HG02870 (cell line): Measurements from ENCODE around the gene CEACAM16.

Experiments used
- ATAC-seq: cut with Tn5 transposase; IDR thresholded peaks from one replicate; pipeline ENCODE4 v1.9.1; 2021; ENCODE audit warnings: mild to moderate bottlenecking, moderate library complexity; ENCODE audit not compliant: unreplicated experiment

The CEACAM16 gene

DNA sequence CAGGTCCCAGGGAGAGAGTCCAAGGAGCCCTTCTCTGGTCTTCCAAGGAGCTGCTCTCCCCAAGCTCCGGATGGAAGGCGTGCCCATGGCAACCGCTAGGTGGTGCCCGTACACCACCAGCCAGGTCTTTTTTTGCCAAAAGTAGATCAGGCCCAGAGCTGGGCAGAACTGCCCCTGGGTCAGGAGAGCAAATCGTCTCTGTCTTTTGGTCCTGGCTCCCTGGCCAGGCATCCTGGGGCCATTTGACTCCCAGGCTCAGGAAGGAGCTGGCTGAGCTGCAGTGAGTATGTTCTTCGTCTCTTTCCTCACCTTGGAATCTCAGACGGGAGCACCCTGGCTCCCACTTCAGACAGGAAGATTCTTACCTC lies 25.0 kb downstream of the CEACAM16 start:
- ATAC-seq, result no peak

DNA sequence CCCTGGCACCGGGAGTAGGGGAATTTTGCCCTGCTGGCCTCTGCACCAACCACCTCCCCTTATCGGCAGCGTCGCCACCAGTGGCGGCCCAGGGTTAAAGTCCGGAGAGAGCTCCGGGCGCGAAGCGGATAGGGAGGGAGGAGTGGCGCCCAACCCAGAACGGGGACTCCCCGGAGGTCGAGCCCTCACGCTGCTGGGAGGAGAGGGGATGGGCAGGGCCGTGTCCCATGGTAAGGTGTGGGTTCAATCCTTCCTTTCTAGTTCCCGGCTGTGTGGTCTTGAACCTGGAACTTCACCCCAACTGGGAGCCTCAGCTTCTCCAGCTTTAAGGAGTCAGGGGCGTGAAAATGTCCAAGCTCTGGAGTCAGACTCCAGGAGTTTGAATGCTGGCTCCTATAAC lies 26.3 kb downstream of the CEACAM16 start:
- no peak for ATAC-seq

DNA sequence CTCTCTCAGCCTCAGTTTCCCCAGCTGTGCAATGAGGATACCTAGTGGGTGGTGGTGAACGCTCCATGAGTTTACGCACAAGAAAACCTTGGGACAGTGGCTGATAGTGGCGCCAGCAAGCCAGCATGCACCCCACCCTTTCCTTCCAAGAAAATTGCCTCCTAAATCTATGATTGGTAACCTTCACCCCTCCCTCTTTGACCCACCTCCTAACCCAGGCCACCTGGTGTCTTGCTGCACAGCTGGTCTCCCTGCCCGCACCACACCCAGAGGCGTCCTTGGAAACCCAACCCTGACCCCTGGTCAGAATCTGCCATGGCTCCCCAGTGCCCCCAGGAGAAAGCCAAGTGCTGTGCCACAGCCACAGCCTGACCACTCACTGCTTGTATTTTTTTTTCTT lies 26.7 kb downstream of the CEACAM16 start:
- no peak for ATAC-seq

DNA sequence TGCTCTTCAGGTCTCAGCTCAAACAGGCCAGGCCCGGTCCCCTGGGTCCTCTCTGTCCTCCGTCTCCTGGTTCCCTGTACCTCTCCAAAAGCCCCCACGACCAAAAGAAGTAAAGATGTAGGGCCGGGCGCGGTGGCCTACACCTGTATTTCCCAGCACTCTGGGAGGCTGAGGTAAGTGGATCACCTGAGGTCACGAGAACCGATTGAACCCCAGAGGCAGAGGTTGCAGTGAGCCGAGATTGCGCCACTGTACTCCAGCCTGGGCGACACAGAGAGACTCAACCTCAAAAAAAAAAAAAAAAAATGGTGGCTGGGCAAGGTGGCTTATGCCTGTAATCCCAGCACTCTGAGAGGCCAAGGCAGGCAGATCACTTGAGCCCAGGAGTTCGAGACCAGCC lies 27.5 kb downstream of the CEACAM16 start:
- ATAC-seq, result no peak

DNA sequence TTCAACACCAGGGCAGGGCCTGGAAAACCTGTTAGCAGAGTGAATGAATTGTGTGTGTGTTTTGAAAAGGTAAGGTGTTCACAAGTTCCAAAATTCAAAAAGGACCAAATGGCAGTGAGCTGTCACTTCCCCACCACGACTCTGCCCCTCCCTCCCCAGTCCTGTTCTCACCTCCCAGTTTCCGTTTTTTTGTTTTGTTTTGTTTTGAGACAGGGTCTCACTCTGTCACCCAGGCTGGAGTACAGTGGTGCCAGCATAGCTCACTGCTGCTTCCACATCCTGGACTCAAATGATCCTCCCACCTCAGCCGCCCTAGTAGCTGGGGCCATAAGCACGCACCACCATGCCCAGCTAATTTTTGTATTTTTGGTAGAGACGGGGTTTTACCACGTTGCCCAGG lies 29.2 kb downstream of the CEACAM16 start:
- ATAC-seq, result no peak

DNA sequence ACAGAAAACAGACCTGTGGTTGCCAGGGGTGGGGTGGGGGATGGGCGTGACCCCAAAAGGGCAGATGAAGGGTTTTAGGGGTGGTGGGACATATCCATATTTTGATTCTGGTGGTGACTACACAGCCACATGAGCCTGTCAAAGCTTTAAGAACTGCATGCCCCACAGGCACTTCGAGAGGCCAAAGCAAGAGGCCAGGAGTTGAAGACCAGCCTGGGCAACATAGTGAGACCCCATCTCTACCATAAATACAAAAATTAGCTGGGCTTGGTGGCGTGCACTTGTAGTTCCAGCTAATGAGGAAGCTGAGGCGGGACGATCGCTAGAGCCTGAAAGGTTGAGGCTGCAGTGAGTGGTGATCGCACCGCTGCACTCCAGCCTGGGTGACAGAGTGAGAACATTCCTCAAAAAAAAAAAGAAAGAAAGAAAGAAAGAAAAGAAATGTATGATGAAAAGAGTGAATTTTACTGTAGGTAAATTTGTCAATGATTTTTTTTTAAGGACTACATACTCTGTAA lies 30.6 kb downstream of the CEACAM16 start:
- no peak for ATAC-seq

DNA sequence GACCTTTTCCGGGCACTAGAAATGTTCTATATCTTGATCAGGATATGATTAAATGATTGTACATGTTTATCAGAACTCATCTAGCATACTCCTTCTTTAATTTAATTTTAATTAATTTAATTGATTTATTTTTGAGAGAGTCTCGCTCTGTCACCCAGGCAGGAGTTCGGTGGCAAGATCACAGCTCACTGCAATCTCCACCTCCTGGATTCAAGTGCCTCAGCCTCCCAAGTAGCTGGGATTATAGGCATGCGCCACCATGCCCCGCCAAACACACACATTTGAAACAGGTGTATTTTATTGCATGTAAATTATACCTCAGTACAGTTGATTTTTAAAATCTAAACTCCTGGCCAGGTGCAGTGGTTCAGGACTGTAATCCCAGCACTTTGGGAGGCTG lies 32.1 kb downstream of the CEACAM16 start:
- ATAC-seq, result no peak

DNA sequence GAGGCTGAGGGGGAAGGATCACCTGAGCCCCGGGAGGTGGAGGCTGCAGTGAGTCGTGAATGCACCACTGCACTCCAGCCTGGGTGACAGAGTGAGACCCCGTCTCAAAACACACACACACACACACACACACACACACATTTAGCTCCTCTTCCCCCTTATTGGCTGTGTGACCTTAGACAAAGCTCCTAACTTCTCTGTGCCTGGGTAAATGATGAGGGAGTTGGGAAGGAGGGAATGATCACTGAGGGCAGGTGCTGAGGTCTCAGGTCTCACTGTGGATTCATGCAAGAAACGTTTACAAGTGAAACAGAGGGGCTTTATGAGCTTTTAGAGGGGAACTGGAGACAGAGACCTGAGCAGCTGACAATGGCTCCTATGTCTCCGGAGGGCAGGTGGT lies 32.7 kb downstream of the CEACAM16 start:
- no peak for ATAC-seq

DNA sequence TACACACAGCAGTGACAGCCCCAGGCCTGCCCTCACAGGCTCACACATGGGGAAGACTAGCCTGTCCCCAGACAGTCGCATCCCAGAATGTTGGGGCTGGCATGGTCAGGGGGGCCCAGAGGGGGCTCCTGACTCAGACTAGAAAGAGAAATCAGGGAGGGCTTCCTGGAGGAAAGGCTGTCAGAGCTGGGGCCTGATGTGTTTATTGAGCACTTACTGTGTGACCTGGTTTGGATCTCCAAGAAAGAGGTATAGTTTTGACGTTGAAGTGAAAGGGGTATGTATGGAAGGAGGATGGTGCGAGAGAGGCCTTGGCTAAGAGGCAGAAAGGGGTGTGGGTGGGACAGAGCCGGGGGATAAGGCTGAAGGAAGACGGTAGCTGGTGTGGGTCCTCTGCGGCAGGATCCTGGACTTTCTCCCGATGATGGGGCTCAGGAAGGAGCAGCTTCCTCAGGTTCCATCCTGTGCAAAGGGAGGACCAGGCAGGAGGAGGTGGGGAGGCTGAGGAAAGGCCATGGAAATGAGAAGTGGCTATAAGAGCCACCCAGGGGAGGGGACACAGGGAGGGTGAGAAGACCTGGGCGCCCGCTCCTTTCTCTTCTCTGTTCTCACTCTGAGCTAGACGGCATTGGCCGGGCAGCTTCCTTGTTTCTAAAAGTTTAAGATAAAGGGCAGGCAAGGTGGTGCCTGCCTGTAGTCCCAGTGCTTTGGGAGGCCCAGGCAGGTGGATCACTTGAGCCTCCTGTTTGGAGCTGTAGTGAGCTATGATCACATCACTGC lies 33.5 kb downstream of the CEACAM16 start:
- no peak for ATAC-seq

DNA sequence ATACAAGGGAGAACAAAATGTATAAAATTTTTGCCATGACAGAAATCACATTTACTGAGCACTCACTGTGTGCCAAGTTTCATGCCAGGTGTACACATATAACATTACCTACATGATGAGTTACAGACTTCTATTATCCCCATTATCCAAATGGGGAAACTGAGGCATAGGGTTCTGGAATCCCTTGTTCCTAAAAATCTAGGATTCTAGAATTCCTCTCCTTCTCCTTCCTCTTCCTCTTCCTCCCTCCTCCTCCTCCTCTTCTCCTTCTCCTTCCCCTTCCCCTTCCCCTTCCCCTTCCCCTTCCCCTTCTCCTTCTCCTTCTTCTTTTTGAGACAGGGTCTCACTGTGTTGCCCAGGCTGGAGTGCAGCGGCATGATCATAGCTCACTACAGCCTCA lies 35.4 kb downstream of the CEACAM16 start:
- ATAC-seq, result no peak

DNA sequence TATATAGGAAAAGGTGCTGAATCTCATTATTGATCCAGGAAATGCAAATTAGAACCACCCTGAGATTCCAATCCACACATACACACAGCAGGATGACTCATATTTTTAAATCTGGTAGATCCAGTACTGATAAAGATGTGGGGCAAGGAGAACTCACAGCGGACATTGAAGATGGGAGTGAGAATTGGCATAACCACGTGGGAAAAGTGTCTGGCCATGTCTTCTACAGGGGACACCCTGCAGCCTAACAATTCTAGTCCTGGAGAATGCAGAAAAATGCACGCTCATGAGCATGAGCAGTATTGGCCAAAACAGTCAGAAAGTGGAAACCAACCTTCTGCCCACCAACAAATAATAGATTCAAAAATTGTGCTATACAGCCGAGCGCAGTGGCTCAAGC lies 36.1 kb downstream of the CEACAM16 start:
- no peak for ATAC-seq

DNA sequence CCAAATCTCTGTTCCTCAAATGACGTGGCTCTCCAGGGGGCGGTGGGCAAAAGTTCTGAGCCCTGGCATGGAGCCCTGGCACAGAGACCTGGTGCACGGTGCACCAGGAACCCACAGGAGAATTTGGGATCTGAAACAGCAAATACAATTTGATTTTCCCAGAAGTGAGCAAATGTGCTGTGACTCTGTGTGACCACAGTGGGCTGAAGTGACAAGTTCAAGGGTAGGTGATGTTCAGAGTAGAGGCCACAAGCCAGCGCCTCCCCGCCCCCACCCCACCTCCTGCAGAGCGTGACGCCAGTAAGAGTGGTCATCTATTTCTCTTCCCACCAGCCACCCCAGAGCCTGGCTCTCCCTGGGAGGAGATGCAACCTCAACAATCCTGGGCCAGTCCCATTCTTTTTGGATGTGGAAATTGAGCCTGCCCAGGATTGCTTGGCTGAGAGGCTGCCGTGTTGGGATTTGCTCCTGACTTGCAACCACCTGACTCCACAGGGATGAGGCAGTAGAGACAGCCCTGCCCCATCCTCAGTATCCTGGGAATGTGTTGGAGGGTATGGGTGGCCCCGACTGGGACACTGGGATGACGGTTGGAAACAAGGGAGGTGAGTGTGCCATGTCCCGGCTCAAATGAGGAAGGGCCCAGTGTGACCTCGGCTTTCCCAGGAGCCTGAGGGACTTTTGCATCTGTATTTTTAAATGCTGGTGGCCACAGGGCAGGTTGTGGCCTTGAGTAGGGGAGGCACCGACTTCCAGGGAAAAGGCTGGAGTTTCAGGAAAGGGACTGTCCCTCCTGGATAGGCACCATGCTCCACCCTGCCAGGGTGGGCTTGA lies 38.5 kb downstream of the CEACAM16 start:
- ATAC-seq, result no peak

DNA sequence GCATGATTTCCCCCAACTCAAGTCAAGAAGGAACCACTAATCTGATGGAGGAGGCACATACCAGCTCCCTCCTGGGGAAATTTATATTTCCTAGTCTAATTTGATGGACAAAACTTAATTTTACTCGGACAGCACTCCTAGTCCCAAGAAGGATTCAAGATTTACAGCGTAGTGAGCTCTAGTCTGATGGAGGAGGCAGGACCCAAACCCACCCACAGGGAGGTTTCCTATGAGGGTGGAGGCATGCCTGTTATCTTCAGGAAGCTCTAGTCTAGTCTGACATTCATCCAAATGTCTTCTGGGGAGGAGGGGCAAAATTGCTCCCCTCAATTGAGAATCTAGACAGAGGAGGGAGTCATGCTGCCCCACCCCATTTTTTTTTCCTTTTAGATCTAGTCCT lies 39.2 kb downstream of the CEACAM16 start:
- ATAC-seq, result no peak

DNA sequence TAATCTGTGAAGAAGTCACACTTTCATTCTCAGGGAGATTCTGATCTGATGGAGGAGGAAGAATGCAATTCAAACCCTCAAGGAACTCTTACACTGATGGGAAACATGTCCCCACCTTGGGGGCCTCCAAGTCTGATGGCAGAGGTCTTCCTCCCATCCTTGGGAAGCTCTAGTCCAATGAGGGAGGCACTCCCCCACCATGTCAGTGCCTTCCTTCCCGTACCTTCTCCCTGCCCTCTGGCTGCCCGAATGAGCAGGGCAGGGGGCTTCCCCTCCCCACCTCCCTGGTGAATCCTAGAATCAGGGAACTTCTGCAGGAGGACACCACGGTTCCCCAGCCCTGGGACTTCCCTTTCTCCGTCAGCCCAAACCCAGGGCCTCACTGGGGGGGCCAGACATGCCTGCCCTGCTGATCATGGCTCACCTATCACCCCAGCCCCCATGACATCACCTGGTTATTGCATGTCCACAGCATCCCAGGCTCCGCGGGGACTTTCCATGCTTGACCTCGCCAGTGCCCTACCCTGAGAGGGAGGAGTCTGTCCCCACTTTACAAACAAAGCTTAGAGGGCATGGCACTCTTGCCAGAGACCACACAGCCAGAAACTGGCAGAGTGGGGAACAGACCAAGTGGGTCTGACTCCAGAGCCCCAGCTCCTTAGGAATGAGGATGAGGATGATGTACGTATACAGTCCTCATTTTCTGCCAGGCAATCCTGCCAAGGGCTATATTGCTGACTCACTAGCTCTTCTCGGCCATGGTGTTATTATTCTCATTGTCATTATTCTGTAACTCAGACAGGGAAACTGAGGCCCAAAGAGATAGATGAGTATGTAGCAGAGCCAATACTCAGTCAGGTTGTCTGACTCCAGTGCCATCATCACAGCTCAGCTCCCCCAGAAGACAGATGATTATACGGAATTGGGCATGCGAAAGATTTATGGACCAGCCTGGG lies 39.9 kb downstream of the CEACAM16 start:
- ATAC-seq, result no peak

DNA sequence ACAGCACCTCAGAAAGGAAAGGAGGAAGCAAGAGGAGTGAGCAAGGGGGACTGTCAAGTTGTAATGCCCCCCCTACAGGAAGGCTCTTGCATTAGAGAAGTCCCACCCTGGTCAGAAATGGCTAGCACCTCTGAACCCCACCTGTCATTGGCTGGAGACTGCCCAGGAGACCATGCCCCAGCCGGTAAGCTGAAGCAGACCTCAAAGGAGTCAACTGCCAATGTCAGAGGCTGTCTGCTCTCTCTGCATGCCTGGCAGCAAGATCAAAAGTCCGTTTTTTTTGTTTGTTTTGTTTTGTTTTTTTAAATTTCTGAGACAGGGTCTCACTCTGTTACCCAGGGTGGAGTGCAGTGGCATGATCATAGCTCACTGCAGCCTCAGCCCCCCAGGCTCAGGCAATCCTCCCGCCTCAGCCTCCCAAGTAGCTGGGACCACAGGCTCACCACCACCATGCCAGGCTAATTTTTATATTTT lies 41.4 kb downstream of the CEACAM16 start:
- ATAC-seq, result no peak

DNA sequence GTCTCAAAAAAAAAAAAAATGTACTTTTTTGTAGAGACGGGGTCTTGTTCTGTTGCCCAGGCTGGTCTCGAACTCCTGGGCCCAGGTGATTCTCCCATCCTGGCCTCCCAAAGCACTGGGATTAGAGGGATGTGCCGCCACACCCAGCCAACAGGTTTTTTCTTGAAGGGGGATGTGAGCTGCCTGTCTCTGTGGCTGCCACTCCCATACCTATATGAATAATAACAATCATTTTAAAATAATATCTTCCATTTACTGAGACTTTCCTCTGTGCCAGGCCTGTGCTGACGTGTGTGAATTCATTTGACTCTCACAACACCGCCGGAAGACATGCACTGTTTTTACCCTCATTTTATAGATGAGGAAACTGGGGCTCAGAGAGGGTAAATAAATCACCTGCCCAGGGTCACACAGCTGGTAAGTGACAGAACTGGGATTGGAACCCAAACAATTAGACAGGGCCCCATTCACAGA lies 42.3 kb downstream of the CEACAM16 start:
- no peak for ATAC-seq

DNA sequence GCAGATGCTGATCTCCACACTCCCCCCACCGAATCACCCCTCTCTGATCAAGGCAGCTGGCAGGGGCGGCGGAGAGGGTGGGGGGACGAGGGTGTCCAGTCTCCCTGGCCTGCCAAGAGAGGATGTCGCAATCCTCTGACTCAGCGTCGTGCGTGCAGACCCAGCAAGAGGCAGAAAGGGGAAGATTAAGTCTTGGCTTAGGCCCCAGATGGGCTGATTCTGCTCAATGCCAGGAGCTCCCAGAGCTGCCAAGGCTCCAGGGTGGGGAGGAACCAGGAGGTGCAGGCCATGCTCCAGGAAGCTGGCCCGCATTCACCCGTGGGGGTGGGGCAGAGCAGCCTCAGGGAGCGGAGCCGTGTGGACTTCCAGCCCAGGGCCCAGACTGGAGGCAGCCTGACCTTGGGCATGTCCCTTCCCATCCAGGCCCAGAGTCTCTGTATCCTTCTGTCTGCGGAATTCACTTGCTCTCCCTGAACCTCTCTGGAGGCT lies 42.9 kb downstream of the CEACAM16 start:
- no peak for ATAC-seq

DNA sequence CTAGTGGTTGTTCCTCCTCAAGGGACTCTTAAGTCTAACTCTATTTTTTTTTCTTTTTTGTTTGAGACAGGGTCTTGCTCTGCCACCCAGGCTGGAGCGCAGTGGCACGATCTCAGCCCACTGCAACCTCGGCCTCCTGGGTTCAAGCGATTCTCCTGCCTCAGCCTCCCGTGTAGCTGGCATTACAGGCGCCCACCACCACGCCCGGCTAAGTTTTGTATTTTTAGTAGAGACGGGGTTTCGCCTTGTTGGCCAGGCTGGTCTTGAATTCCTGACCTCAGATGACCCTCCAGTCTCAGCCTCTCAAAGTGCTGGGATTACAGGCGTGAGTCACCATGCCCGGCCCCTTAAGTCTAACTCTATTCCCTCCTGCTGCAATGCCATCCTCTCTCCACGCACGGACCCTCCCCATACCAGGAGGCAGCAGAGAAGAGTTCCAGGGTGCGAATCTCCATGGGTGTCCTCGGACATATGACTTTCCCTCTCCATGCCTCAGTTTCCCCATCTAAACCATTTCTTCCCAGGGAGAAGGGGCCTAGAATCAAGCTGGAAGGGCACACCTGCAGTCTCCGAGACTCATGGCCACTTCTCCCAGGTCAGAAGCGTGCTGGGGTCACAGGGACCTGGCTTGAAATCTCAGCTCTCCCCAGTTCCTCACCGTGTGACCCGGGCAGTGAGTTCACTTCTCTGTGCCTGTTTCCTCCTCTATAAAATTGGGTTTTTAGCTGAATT lies 43.5 kb downstream of the CEACAM16 start:
- ATAC-seq, result no peak

DNA sequence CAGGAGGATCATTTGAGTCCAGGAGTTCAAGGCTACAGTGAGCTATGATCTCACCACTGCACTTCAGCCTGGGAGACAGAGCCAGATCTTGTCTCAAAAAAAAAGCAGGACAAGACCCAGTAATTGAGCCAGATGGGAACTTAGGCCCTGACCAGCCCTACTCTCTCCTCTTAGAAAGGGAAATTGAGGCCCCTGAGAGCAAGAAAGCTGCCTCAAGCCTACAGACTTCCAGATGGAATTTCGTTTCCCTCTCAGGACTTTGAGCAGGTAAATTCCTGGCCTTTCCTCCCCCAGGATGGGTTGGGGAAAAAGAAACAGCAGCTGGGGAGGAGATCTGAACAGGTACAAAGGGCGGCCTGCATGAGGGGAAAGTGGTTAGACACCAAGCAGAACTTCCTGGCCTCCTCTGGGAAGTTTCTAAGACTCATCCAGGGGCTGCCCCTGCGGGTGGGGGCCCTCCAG lies 46.0 kb downstream of the CEACAM16 start:
- ATAC-seq, result no peak

DNA sequence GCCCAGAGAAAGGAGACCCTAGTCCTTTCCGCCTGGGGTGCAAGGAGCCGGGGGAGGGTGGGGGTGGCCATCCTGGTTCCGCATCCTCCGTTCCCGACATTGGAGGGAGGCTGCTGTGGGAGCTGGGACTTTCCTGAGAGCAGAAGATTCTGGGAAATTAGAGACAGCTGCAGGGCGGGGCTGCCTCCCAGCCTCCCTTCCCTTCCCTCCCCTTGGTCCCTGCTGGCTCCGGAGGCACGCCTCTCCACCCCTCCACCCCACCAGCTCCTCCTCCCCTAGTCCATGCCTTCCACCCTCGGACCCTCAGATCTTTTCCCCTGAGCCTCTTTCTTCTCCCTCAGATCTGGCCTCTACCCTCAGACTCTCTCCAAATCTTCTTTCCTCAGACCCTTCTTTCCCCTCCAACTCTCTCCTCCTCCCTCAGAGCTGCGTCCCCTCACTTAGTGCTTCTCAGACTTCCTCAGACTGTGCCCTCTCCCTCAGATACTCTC lies 46.4 kb downstream of the CEACAM16 start:
- ATAC-seq, result no peak
